NCI-H1694 treated with DMSO at 0.1 percent for 48 hours (cell line): Measurements from ENCODE around the gene HSH2D.
"Not testable (repeated sequence)": the region's sequence is repeated elsewhere in the genome, so short reads cannot be mapped to it uniquely, and the experiment has no call there.

ENCODE experiments used
- DNase-seq: peaks from one replicate; lab custom pipeline; 2025; lab: John Stamatoyannopoulos, UW

The HSH2D gene, protein sequence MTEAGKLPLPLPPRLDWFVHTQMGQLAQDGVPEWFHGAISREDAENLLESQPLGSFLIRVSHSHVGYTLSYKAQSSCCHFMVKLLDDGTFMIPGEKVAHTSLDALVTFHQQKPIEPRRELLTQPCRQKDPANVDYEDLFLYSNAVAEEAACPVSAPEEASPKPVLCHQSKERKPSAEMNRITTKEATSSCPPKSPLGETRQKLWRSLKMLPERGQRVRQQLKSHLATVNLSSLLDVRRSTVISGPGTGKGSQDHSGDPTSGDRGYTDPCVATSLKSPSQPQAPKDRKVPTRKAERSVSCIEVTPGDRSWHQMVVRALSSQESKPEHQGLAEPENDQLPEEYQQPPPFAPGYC

GRCh38 chr19:16143399-16144215 is at the start of gene HSH2D:
TSS of gene HSH2D (plus strand) at chr19:16143685. CDS start at chr19:16148751, 5,066 bp downstream.
- no peak for DNase-seq

DNA sequence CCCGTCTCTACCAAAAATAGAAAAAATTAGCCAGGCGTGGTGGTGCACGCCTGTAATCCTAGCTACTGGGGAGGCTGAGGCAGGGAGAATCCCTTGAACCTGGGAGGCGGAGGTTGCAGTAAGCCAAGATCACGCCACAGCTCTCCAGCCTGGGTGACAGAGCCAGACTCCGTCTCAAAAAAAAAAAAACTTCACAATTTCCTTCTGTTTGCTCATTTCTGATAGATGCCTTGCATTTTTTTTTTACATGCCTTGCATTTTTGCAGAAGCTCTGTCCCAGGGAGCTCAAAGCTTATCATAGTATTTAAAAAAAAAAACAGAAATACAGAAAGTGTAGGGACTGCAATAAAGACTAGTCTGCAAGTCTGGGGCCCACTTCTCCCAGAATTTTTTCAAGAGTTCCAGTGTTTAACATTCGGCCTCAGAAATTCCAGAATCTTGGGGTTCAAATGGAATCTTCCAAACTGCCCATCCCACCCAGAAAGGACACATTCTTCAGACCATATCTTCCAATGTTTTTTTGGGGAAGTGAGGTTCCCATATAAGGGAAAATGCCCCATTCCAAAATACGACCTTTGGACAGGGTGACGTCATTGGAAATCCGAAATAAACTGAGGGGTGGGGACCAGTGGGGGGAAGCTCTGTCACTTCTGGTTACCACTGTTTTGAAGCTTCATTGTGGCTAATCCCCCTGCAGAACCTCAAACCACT is 49.0 kb upstream of the HSH2D start:
- no peak for DNase-seq

- DNase-seq, result no peak
Measured at GRCh38 chr19:16095071-16095571, 48.4 kb upstream of the HSH2D start.

DNA sequence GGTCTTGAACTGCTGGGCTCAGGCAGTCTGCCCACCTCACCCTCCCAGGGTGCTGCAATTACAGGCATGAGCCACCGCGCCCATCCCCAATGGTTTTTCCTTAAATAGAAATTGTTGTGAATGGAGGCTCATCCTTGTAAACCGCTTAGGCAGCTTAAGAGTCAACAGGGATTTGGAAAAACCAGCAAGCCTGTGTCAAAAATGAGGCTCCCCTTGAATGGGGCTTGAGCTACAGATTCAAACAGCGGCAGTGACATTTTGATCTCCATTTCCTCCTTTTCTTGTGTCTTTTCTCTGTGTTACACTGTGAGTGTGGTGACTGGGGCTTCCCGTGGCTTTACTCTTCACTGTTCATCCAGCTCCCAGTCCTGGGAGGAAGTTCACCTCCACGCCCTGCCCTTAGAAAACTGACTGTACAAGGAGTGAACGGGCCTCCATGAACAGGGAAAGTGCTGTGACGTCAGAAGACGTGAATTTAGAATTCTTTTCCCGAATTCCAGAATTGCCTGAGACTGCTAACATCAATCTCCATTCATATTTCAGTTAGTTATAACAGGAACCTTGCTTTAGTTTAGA is 47.1 kb upstream of the HSH2D start:
- DNase-seq, result no peak

GRCh38 chr19:16098416-16098768 is 45.1 kb upstream of the HSH2D start:
- no peak for DNase-seq

- no peak for DNase-seq
Measured at GRCh38 chr19:16098821-16099220, 44.7 kb upstream of the HSH2D start.

DNA sequence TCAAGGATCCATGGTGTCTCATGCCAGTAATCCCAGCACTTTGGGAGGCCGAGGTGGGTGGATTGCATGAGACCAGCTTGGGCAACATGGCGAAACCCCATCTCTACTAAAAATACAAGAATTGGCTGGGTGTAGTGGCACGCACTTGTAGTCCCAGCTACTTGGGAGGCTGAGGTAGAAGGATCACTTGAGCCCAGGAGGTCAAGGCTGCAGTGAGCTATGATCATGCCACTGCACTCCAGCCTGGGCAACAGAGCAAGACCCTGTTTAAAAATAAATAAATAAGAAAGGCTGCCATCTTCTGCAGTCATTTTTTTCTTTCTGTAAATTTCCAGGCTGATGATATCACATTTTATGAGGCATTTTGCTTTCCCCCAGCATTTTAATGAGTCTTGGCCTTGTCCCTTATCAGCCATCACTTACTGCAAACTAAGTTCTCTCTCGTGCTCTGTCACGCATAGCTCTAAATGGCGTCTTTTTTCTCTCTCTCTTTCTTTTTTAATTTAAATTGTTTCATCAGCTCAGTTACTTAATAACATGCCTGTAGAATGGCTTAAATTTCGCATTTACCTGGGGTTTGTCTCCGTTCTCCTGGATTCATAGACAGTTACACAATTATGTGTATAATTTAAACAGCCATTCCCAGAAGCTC is 44.0 kb upstream of the HSH2D start:
- DNase-seq, result not testable (repeated sequence)

GRCh38 chr19:16100524-16100923 is 43.0 kb upstream of the HSH2D start:
- DNase-seq, result no peak

DNA sequence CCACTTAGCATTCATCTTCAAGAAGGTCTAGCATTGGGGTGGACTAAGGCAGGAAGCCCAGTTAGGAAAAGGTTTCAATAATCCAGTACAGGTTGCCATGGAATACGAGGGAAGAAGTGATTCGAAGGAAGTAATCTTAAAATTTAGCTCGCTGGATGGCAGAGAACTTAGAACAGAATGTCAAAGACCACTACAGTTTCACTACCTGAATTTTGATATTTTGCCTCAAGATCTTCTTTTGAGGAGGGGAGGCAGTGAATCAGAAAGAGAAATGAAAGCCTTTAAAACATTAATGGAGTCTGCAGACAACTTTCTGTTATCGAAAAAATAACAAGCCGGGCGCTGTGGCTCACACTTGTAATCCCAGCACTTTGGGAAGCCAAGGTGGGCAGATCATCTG is 38.8 kb upstream of the HSH2D start:
- DNase-seq, result no peak

DNA sequence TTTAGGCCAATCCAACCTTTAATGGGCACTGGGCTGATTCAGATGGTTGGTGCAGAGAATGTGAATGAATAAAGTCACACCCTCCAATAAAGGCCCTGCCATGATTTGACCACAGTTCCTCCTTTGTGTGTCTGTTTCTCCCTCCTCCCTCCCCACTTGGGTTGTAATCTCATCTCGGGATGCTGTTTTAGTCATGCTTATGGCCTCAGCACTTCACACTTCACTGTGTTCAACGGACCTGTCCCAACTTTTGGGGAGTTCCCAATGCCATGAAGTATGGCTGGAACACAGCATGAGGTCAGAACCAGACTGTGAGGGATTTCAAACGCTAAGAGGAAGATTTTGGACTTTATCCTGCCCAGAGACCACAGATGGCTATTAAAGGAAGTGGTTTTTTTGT is 37.4 kb upstream of the HSH2D start:
- no peak for DNase-seq

- peak; percentile 93 for DNase-seq
Measured at GRCh38 chr19:16111160-16111908, 32.2 kb upstream of the HSH2D start, which contains the start of gene RAB8A. TSS of gene RAB8A (plus strand) at chr19:16111889. CDS start at chr19:16111902, 13 bp downstream.

DNA sequence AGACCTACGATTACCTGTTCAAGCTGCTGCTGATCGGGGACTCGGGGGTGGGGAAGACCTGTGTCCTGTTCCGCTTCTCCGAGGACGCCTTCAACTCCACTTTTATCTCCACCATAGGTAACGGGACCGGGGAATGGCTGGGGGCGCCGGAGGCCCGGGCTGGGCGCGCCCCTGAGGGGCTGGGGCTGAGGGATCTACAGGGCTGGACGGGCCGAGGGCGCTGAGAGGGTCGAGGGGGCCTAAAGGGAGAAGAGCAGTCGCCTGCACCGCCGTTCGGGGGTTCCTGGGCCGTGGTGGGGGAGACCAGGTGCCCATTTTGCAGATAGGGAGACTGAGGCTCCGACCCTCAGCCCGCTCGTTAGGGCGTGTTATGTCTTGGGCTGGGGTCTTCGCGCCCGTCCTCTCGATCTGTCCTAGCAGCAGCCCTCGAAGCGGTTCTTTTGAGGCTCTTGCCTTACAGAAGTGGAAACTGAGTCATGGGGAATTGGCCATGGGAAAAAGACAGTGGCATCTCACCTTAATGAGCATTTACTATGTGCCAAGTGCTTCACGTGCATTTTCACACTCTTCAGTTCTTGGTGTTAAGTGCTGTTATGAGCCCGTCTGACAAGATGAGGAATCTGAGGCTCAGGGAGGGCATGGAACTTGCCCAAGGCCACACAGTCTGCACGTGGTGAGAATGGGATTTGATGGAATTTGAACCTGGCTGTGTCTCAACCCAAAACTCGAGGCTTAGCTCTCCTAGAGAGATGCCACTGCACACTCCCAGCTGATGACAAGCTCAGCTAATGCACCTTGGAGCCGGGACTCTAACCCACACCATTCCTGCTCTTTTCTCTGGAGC is 31.4 kb upstream of the HSH2D start:
- no peak for DNase-seq

DNA sequence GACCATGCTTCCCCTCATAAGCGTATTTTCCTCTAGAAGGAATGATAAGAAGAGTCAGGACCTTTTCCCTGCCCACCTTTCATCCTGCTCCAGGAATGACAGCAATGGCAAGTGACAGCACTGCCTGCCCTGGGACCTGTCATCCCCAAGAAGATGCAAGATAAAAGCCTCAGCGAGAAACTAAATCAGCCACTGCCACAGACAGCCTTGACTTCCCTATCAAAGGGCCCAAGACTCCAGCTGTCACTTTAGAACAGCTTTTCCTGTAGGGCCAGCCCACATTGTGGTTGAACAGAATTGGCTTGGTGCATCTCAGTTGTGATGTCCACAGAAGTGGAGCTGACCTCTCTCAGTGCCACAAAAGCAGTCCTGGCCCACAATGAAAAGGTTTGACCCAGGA is 30.7 kb upstream of the HSH2D start:
- DNase-seq, result no peak

DNA sequence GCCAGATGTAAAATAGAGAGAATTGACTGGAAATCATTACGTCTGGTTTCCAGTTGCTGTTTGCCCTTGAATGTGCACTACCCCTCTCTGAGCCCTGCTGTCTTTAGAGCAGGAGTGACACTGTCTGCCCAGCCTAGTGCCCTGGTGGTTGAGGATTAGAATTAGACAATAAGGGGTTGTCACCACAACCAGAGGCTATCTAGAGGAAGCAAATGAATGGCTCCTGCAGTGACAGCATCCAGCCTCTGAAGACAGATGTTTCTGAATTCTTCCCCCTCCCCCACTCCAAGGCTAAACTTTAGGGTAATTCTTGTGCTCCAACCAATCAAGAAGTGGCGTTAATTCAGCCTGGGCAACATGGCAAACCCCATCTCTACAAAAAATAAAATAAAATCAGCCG is 29.8 kb upstream of the HSH2D start:
- no peak for DNase-seq

DNA sequence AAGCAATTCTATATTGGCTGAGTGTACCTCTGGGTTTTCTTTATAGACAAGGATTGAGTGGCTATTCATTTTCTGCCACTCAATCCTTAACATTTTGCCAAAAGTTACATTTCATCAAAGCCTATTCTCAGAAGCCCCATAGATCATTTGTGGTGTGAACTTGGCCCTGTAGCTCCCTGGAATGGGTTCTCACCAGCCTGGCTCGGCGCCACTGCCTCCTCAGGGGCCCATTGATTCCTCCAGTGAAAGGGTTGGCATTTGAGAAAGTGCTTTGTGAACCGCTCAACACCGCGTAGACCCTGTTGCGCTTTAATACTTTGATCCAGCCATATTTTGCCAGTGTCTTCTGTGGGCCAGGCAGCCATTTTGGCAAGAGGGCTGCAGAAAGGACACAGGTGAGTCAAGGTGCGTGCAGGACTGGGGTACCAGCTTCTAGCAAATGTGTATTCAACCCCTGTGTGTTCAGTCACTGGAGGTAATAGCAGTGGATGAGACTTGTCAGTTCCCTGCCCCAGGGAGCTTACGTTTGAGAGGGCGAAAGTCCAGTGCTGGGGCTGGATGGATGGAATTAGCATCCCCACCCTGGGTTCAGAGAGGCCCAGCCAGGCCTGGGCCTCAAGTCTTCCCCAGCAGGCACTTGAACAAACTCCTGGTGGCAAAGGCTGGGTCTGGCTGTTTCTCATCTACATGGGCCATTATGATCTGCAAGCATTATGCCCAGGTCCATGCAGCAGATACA is 28.0 kb upstream of the HSH2D start:
- DNase-seq, result no peak

DNA sequence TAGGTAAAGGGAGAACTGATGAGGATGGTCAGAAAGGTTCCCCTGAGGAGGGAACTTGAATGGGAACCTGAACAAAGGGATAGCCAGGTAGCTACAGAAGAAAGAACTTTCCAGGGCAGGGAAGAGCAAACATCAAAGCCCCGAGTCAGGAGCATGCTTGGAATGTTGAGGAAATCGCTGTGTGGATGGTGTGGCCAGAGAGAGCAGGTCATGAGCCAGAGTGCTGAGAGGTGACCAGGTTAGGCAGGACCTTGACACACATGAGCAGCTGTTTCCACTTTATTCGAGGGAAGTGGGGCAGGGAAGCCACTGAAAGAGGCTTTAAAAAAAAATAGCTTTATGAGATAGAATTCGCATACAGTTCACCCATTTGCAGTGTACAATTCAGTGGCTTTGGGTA is 27.4 kb upstream of the HSH2D start:
- no peak for DNase-seq

GRCh38 chr19:16117594-16118033 is 25.9 kb upstream of the HSH2D start:
- DNase-seq, result no peak

- DNase-seq, result no peak
Measured at GRCh38 chr19:16118489-16119033, 24.9 kb upstream of the HSH2D start.
